ENCODE measurements around the gene RUNX2.

The RUNX2 gene

DNA sequence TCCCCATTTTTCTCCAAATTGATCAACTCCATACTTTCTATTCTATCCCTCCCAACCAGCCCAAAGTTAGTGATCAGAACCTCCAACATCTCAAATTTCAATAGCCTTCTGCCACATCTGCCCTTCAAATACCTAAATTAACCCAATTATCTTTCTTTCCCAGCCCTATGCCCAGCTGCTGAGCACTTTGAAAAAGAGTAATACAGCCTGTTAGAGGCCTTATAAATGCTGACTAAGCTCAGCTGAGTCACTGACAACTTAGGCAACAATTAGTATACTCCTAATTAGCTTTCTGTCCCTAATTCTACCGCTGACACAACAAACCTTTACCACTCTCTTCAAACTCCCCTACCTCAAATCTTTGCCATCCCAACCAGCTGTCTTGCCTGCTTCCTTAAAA lies 23.5 kb downstream of the RUNX2 start:
- no peak for DNase-seq

DNA sequence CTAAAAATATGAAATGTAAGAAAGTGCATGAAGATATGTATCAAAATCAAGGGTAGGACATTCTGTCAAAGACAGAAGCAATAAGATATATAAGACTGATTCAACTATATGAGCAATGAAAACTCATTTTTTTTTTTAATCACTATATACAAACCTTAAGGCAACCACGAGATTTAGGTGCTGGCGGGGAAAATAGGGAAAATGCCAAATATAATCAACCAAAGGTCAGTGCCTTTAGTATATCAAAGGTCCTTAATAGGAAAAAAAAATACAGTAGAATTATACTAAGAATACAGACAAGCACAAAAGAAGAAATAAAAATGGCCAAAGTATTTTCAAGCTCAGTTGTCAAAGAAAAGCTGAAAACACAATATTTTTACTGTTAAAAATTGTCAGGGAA lies 25.5 kb downstream of the RUNX2 start:
- no peak for DNase-seq

DNA sequence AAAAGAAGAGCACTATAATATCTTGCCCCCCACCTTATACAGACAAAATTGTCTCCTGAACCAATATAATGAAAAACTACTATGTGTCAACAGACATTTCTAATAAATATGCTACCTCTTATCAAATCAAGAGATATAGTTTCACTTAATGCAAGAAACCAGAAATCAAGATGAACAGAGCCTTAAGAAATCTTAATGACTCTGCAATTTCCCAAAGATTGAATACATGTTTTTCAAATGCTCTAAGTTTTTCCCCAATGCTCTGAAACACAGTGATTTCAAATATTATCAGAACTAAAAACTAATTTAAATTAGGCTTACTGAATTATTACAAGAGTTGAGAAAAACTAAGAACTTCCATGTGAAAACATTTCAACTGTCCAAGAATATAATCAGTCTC lies 36.3 kb downstream of the RUNX2 start:
- DNase-seq, result no peak

DNA sequence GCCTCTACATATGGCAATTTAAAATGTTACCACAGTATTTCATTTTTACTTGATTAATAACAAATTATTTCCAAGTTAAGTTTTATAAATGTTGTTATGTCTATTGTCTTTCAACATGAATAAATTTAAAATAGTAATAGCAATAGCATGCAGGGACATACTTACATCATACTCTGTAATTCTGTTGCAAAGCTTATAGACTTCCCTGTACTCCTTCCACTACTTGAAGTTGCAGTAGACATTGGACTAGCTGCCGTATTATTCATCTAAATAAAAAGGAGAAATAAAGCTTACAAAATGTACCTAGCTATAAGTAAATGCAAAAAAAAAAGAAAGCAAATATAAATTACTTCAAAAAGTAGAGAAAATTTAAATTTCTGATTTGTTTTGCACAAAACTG lies 36.9 kb downstream of the RUNX2 start:
- no peak for DNase-seq

DNA sequence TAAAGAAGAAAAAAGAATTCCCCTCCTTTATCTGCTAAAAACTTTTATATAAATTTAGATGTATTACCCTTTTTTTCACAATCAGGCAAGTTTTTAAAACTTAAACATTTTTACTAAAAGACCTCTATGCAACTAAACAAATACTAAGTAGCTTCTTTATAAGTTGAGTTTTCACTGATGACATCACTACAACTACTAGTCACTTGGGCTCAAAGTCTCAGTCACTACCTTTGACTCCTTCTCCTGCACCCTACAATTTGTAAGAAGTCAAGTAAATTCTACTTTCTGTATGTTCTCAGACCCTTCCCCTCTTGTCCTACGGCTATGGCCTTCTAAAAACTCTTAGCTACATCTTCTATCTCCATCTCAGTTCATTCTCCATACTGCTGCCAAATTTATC lies 38.4 kb downstream of the RUNX2 start:
- DNase-seq, result no peak

DNA sequence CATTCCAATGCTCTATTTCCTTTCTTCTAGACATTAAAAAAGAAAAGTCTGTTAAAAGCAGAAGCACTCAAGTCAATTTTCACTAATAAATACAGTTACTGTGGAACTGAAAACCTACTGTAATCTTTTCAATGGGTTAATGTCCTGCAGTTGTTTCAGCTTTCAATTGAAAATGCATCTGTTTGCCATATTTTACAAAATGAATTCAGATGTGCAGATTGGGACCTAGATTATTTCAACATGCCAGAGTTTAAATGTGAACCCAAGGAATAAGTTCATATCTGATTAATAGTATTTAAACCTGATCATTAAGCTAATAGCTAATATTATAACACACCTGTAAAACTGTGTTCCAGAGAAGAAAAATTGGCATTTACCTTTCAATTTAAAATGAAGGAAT lies 39.9 kb downstream of the RUNX2 start:
- no peak for DNase-seq

DNA sequence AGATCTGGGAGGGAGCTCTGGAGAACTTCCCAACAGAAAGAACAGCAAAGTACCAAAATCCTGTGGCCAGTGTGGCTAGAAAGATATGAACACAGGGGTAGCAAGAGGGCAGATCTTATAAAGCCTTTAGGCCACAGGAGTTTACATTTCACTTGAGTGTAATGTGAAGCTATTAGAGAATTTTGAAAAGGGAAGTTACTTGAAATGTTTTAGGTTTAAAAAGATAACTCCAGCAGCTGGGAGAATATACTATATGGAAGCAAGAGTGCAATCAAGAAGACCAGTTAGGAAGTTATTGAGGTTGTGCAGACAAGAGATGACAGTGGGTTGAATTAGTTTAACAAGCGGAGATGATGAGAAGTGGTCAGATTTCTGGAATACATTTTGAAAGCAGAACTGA lies 41.7 kb downstream of the RUNX2 start:
- DNase-seq, result no peak

DNA sequence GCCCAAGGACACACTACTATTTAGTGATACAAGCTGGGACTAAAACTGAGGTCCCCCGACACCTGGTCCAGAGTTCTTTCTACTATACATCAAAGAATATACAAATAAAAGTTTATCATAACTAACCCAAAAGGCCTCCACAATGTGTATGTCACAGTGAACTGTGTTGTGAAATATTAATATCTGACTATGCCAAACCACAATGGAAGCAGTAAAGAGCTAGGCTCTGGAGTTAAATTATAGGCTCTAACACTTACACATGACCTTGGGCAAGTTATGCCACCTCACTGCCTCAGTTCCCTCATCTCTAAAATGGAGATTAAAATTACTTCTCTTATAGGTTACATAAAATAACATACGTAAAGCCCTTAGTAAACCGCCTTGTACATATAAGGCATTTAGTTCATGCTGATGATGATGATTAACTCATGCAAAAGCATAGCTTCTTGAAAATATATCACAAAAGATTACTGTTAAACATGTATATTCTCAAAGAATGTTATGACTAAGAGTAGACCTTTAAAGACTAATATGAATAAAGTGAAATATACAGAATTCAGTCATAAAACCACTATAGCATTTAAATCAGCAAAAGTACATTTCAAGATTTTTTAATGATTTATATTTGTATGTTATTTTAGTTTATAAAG lies 43.9 kb downstream of the RUNX2 start:
- DNase-seq, result no peak

DNA sequence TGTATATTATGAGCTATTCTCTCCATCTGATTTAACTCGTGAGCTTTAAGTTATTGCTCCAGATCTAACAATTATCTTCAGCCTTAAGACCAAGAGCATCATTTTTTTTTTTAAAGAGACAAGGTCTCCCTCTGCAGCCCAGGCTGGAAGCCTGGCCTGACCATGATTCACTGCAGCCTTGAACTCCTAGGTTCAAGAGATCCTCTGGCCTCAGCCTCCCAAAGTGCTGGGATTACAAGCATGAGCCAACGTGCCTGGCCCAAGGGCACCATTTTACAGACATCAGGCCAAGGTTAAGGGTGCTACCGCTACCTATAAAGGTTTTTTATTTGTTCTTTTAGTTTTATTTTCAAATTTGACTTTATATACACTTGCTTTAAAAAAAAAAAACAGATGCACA lies 47.3 kb downstream of the RUNX2 start:
- DNase-seq, result no peak

DNA sequence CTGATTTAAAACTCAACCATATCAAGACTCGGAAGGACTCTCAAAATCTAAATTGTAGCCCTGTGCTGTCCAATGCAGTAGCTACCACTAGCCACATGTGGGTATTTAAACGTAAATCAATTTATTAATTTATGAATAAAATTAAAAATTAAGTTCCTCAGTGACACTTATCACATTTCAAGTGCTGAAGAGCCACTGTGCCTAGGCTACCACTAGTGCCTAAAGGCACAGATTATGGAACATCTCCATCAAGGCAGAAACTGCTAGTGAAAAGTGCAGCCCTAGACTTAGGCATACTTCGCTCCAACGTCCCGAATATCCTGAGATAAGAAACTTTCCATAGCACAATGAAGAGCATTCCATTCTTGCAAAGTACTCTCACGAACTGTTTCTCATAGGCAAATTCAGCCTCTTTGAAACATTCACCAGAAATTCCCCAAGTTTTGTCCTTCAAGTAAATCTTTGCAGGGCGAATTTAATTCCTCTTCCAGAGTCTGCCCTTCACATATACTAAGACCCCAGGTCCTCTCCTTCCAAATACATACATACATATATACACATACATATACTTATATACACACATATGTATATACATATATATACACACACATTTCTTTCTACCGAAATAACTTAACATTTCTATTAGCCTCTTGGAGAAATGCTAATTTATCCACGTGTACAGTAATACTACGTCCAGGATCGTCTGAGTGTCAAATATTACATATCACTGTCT lies 48.3 kb downstream of the RUNX2 start:
- no peak for DNase-seq

DNA sequence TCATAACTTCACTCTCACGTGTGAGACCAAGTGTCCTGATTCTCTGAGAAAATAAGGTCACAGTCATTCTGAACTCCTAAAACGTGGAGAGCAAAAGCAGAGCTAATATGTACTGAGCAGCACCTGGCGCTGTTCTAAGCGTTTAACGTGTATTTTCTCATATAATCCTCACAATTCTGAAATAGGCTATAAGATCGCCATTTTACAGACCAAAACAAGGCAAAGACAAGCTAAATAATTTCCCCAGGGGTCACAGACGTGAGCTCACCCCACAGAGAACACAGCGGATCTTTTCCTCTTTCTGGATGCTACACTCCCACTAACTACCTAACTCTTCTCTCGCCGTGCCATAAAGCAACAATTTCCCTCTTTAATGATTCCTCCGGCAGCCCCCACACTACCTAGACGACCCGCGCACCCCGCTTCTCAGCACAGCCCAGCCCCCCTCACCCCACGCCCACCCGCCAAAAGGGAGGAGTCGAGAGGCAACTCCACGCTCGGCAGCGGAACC lies 49.0 kb downstream of the RUNX2 start:
- DNase-seq, result peak; percentile 50

DNA sequence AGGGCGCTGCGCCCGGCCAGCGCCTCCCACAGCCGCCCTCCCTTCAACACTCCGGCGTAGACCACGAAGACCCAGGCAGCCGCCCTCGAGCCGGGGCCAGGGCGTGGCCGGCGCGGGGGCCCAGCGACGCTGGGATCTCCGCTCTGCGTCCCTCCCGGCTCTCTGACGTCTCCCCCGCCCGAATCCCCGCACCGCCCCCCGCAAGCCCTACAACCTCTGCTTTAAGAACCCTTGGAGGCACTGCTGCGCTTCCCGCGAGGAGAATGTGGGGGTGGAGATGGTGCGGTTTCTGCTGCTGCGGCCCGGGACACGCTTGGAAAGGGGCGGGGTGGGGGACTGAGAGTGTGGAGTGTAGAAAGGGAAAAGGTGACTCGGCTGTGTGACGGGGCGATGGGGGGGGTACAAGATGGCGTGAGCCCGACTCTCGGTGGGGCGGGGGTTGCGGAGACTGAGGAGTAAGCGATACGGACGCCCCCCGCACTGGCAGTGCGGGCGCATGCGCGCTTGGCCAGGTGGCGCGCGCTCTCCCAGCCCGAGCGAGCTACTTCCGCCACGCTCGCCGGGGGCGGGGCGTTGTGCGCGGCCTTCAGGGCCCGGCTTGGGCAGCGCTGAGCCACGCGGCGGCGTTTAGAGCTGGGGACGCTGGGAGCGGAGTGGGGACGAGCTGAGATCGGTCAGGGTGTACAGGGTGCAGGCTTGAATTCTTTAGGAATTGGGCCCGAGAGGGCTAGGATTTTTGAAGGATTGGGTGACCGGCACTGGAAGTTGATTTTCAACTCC lies 49.6 kb downstream of the RUNX2 start, which contains the start of gene SUPT3H:
TSS of gene SUPT3H (minus strand) at position 381 of the 780 bp plus-strand sequence.
- peak; percentile 93 for DNase-seq

DNA sequence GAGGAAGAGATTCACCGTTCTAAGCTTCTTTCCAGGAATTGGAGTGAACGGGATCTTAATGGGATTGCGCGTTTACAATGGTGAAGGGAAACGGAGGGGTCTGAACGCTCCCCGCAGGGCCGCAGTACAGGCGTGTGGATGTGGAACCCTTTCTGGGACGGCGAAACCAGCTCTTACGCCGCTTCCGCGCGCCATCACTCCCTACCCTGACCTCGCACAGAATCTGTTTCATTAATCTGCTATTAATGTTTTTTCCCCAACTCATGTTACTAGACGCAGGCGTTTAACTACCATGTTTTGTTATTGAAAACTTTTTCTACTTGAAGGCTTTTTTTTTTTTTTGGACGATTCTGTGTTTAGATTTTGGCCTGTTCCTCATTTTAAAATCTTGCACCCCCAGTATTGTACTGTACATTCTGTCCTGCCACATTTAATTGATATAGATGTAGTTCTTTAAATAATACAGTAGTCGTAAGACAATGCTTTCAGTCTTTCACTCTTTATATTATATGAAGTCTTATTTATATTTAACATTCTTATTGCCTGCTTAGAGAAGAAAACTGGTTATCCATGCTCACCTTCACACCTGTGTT lies 50.3 kb downstream of the RUNX2 start:
- DNase-seq, result no peak

DNA sequence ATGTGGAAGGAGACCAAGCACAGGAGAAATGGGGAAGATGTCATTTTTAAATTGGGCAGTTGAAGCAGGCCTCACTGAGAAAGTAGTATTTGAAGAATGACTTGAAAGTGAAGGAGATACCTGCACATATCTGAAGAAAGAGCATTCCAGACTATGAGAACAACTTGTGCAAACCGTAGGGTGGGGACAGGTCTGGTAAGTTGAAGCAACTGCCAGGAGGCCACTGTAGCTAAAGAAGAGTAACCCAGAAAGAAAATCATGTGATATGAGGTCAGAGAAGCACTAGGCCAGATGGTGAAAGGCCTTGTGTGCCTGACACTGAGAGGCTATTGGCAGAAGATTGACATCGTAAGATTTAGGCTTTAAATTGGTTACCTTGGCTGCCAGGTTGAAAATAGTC lies 54.3 kb downstream of the RUNX2 start:
- no peak for DNase-seq

DNA sequence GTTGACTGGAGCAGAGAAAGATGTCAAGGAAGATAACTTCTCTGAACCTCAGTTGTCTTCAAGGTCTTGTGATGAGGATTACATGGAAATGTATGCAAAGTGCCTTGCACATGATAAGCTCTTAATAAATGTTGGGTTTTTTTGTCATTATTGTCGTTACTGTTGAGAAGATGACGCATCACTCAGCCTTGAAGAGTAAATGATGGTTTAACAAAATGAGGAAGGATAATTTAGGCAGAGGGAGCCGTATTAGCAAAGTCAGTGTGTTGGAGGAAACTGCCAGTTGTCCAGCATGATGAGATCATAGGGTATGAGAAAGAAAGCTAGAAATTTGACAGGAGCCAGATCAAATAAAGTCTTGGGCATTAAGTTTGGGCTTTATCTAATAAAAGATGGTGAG lies 58.4 kb downstream of the RUNX2 start:
- DNase-seq, result no peak

DNA sequence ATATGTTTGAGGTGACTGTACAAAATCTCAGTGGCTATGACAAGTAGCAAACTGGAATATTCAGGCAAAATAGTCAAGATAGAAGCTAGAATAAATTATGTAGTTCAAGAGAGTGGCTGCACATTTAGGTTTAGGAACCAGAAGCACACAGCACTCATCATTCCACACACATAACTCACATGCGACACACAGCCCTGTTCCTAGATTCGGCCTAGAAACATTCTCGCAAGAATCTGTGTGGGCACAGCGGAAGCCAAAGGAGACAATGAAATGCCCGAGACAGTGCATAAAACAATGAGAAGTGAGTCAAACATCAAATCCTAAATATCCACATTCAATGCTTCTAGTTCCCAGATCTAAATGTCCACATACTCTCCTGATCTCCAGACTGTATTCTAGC lies 59.1 kb downstream of the RUNX2 start:
- no peak for DNase-seq

DNA sequence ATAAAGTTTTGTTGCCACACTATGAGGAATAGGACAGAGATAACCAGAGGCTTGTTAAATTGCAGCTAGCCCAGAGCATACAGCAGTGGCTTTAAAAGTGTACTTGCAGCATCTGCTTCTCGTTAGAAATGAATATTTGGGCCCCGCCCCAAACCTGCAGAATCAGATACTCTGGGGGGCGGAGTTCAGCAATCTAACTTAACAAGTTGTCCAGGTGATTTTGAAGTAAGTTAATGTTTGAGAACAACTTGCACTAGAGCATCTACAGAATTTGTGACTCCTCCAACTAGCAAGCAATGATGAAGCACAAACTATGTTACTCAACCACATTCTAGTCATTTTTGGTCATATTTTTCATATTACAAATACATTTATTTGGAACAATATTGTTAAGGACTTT lies 60.2 kb downstream of the RUNX2 start:
- no peak for DNase-seq

DNA sequence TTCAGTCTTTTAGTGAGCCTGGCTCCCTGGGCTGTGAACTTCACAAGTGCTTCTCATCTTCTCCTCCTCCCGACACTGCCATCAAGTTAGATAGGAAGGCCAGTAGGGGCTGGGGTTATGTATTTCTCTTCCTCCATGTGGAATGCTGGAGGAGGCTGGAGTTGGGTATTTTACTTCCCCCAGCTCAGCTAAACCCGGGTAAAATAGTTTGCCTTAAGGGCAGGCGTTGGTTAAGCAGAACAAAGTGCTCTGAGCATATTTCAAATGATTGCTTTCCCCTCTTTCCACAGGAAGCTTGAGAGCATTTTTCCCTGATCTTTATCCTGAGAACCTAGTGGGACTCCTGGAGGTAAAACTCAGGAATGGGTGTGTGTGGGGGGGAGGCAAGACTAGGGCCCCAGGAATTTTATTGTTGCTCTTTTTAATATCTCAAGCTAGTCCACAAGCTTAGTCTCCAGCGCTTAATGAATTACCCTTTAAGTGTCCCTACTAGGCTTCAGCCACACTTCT lies 66.5 kb downstream of the RUNX2 start:
- no peak for DNase-seq

DNA sequence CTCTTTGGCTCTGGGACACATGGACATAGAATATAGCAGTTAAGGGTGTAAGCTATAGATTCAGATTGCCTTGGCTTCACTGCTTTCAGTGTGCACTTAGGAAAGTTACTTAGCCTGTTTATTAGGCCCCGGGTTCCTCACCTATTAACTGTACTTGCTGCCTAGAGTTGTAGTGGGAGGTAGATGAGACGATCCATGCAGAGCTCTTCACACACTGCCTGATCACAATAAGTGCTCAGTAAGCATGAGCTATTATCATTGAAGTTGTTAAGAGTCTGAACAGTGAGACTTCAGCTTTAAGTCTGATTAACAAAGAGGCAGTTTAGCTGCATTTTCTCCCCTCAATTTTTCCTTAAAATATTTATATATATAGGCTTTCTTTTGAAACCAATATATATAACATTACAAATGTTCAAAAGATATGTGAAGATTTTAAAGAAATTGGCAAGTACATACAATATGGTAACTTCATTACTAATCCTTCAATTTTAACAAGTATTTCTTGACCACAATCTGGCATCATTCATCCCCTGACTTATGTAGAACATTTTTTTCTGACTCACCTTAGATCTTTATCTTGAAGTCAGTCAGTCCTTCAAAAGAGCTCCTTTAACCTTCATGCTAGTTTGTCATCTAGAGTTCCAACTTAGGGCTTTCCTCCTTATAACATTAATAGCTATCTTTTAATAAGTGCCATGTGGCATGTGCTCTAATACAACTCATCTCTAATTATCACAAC lies 70.1 kb downstream of the RUNX2 start:
- no peak for DNase-seq

DNA sequence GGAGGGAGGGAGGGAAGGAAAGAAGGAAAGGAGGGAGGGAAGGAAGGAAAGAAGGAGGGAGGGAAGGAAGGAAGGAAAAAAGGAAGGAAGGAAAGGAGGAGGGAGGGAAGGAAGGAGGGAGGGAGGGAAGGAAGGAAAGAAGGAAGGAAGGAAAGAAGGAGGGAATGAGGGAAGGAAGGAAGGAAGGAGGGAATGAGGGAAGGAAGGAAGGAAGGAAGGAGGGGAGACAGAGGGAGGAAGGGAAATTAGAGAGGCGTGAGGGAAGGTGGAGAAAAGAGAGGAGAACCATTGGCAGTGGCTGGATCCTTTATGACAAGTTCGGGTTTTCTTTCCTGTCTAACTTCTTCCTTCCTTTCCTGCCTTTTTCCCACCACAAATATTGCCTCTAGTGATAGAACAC lies 71.9 kb downstream of the RUNX2 start:
- no peak for DNase-seq

DNA sequence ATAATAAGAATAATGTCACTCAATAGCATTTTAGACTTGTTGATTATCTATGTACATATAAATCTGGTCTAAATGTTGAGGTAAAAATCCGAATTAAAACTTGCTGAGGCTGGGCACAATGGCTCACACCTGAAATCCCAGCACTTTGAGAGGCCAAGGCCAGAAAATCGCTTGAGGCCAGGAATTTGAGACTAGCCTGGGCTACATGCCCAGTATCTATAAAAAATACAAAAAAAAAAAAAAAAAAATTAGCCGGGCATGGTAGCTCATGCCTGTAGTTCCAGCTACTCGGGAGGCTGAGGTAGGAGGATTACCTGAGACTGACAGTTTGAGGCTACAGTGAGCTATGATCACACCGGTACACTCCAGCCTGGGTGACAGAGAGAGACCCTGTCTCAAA lies 83.8 kb downstream of the RUNX2 start:
- no peak for DNase-seq

DNA sequence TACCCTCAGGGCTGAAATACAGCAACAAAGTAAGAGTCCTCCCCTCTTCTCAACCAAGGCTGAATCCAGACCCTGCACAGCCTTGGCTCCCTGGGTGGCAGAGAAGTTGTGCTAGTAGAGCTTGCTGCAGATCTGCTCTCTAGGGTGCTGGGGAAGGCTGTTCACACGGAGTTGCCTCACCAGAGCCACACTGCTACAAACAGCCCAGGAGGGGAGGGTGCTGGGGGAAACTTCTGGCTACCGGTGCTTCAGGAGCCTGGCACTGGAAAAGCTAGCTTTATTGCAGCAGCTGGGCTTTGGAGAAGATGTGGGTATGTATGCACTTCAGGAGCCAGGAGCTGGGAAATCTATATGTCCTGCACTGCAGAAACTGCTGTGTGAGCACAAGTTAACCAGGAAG lies 87.2 kb downstream of the RUNX2 start:
- no peak for DNase-seq

Measured in midbrain (tissue), 1 donor.